Kidney (tissue), 14 donors: Measurements from ENCODE around the gene RNF13. TPM values are rescaled to one million over a fixed set of nuclear protein-coding genes. Genes with fewer than 3 reads are reported as not detected.
"Not testable (repeated sequence)": the region's sequence is repeated elsewhere in the genome, so short reads cannot be mapped to it uniquely, and the experiment has no call there.

ENCODE experiments used
- DNase-seq, 5 donors: peaks; one replicate each; pipeline ENCODE4 v3.0.0-alpha.2; 2013 to 2020
- FAIRE-seq: peaks from 2 replicates; lab custom pipeline; 2012; peaks lifted over from hg19 to GRCh38; lab: Jason Lieb, UNC
- H3K27ac ChIP-seq, 2 donors: one replicate each; pipeline ENCODE4 v1.7.0; 2013; ENCODE audit warnings: low read depth in 2 of 2, low read length in 2 of 2, inconsistent platforms in 1 of 2
- H3K27me3 ChIP-seq: one replicate; pipeline ENCODE4 v1.7.1; 2013; ENCODE audit warnings: low read length, inconsistent platforms; ENCODE audit not compliant: control insufficient read depth, insufficient read depth
- H3K36me3 ChIP-seq, 3 donors: one replicate each; pipeline versions ENCODE4 v1.7.0 to v1.7.1; 2013; ENCODE audit warnings: low read length in 3 of 3, control low read depth in 1 of 3, inconsistent platforms in 1 of 3; ENCODE audit not compliant: insufficient read depth in 3 of 3, control insufficient read depth in 2 of 3
- H3K4me1 ChIP-seq, 3 donors: one replicate each; pipeline versions ENCODE4 v1.7.0 to v1.7.1; 2013; ENCODE audit warnings: low read length in 3 of 3, inconsistent platforms in 1 of 3, low read depth in 1 of 3; ENCODE audit not compliant: control insufficient read depth in 2 of 3, insufficient read depth in 2 of 3
- H3K4me3 ChIP-seq, 3 donors: one replicate each; pipeline versions ENCODE4 v1.7.0 to v1.8.1; 2013; ENCODE audit warnings: low read length in 3 of 3, control low read depth in 1 of 3, inconsistent platforms in 1 of 3
- H3K9ac ChIP-seq, 3 donors: one replicate each; pipeline versions ENCODE4 v1.7.0 to v1.7.1; 2013; ENCODE audit warnings: low read length in 3 of 3, control low read depth in 1 of 3, inconsistent platforms in 1 of 3
- H3K9me3 ChIP-seq, 3 donors: one replicate each; pipeline versions ENCODE4 v1.7.0 to v1.7.1; 2013; ENCODE audit warnings: low read length in 3 of 3, control low read depth in 1 of 3, inconsistent platforms in 1 of 3; ENCODE audit not compliant: control insufficient read depth in 2 of 3, insufficient read depth in 1 of 3
- CTCF ChIP-seq: IDR thresholded peaks from 3 replicates; pipeline ENCODE4 v1.5.1; 2012; ENCODE audit warnings: mild to moderate bottlenecking, moderate library complexity, borderline replicate concordance; ENCODE audit not compliant: insufficient read depth; ENCODE audit errors: extremely low read depth
- intact Hi-C: fragments of 100-400 bp; cut with DNase I; formaldehyde crosslinking; loops from one replicate; pipeline ENCODE4 v1.11.1; 2022
- polyA plus RNA-seq: library from polyadenylated mRNA; stranded (reverse); fragments of 350-450 nt; fragmentation: Illumina TruSeq; extraction: RNeasy Lipid Tissue Mini Kit (QIAGEN cat#74804); gene quantifications from one replicate; pipeline ENCODE4 v1.2.3, GENCODE V29; 2014; ENCODE audit warnings: low read depth, low replicate concordance; ENCODE audit not compliant: insufficient read depth
- total RNA-seq: library from RNA; stranded (reverse); fragmentation: NEBNext Ultra II Directional; extraction: Animal tissue kit (Norgen Biotek cat#: 25700); gene quantifications from one replicate; pipeline ENCODE4 v1.2.1, GENCODE V29; 2021
- donor health status: control.
- donor health status: control.
- donor health status: control.
- donor health status: control.
- donor health status: control.
- donor health status: DM: yes; HTN: yes; CAD: no.
- donor health status: Normal renal cell carcinoma (clear cell type).

The RNF13 gene
- total and polyA plus RNA-seq, 2 donors from 2014 or later, result 54.1 to 87.1 TPM

- Histone ChIP-seq H3K36me3 (no peaks in the 10 kb centered on the region), H3K9me3 (peaks cover 0 to 4% (median 0%) of the 10 kb centered on the region in 3 donors), H3K4me3 (no peak overlapping the region), H3K9ac (no peak overlapping the region), H3K4me1 (no peaks in the 10 kb centered on the region), H3K27ac (no peak overlapping the region), H3K27me3 (no peaks in the 10 kb centered on the region)
- FAIRE-seq (peak; percentile 11), DNase-seq (peak in 4 of 5 donors; percentile 59 to 86 (median 74))
- intact Hi-C loops, result no loop called here
- peak; percentile 40 for TF ChIP-seq CTCF
Measured at GRCh38 chr3:149879872-149880271, 66.9 kb downstream of the RNF13 start.

GRCh38 chr3:149881879-149882278, 68.9 kb downstream of the RNF13 start:
- TF ChIP-seq CTCF, result no peak
- Histone ChIP-seq H3K27me3 (no peaks in the 10 kb centered on the region), H3K36me3 (no peaks in the 10 kb centered on the region), H3K4me3 (no peak overlapping the region), H3K9me3 (peaks cover 0 to 4% (median 0%) of the 10 kb centered on the region in 3 donors), H3K9ac (no peak overlapping the region), H3K4me1 (no peaks in the 10 kb centered on the region), H3K27ac (no peak overlapping the region)
- intact Hi-C loops, result no loop called here
- FAIRE-seq, result no peak
- DNase-seq, result no peak

- H3K36me3 ChIP-seq, result peaks cover 0 to 4% (median 0%) of the 10 kb centered on the region in 3 donors
- no peaks in the 10 kb centered on the region for H3K27me3 ChIP-seq
- no peak overlapping the region for H3K4me3 ChIP-seq
- H3K4me1 ChIP-seq, result no peaks in the 10 kb centered on the region
- H3K9me3 ChIP-seq, result peaks cover 0 to 4% (median 0%) of the 10 kb centered on the region in 3 donors
- intact Hi-C loops, result no loop called here
- no peak overlapping the region for H3K9ac ChIP-seq
- no peak for TF ChIP-seq CTCF
- no peak overlapping the region for H3K27ac ChIP-seq
- DNase-seq (no peak), FAIRE-seq (no peak)
Measured at GRCh38 chr3:149883134-149883533, 70.1 kb downstream of the RNF13 start.

GRCh38 chr3:149883860-149884259, 70.8 kb downstream of the RNF13 start:
- DNase-seq, H3K27me3 ChIP-seq, FAIRE-seq, H3K4me1 ChIP-seq, H3K27ac ChIP-seq, H3K9me3 ChIP-seq, intact Hi-C loops, H3K9ac ChIP-seq, H3K36me3 ChIP-seq, H3K4me3 ChIP-seq: not testable (repeated sequence)

- H3K9ac ChIP-seq, DNase-seq, H3K4me1 ChIP-seq, intact Hi-C loops, H3K4me3 ChIP-seq, H3K36me3 ChIP-seq, H3K27me3 ChIP-seq, H3K27ac ChIP-seq, FAIRE-seq, H3K9me3 ChIP-seq: not testable (repeated sequence)
Measured at GRCh38 chr3:149884848-149885247, 71.8 kb downstream of the RNF13 start.
